HCT116 (cell line): ENCODE results near the gene EXOSC10. TPM values are rescaled to one million over a fixed set of nuclear protein-coding genes. Genes with fewer than 3 reads are reported as not detected.

Experiments used
- ATAC-seq: fragments of 200-7000 bp; cut with Tn5 transposase; 2 replicates; pipeline ENCODE4 v1.9.1; 2020; ENCODE audit warnings: mild to moderate bottlenecking, moderate library complexity
- BruUV-seq: library from RNA; stranded (reverse); fragments of 400-500 nt; replicated peaks from 2 replicates; lab custom pipeline; 2021; lab: Mats Ljungman, UMichigan
- CTCF ChIA-PET: fragments of 300-600 bp; sonication (Branson Sonifier 250); formaldehyde crosslinking; loops from one replicate; lab custom pipeline; 2021; ENCODE audit warnings: antibody characterized with exemption; lab: Charles Lee
- POLR2A ChIA-PET: fragments of 300-600, 350-600 bp; sonication (Branson Sonifier 250); formaldehyde crosslinking; loops from one replicate; lab custom pipeline; 2021; ENCODE audit warnings: antibody characterized with exemption; lab: Charles Lee
- RAD21 ChIA-PET, 2 experiments: fragments of 300-600 bp; sonication (Branson Sonifier 250); formaldehyde crosslinking; loops; one replicate each; lab custom pipeline; 2023; ENCODE audit warnings: low total read pairs in 2 of 2; ENCODE audit not compliant: uncharacterized antibody in 2 of 2, unreplicated experiment in 2 of 2, low non-redundant PET in 1 of 2; lab: Charles Lee
- DNase-seq: peaks from one replicate; pipeline ENCODE4 v3.0.0-alpha.2; 2010; ENCODE audit warnings: low read depth, low spot score
- H2AFZ ChIP-seq: fragments of 200-600 bp; shearing (Covaris generic), sonication (generic); 2 replicates; pipeline ENCODE4 v1.6.1; 2017; ENCODE audit warnings: low read depth, mixed run types, mixed read lengths, antibody characterized with exemption, low read length; ENCODE audit not compliant: poor library complexity, severe bottlenecking
- H3K27ac ChIP-seq: 2 replicates; pipeline ENCODE4 v1.5.1; 2012; ENCODE audit warnings: low read depth, low read length
- H3K27me3 ChIP-seq: fragments of 200-600 bp; sonication (generic); 2 replicates; pipeline ENCODE4 v1.6.1; 2016; ENCODE audit warnings: mixed run types, low read length, mixed read lengths; ENCODE audit not compliant: insufficient read depth
- H3K36me3 ChIP-seq, 2 experiments: fragments of 200-500 bp in 1 of 2; fragments of 200-600 bp in 1 of 2; sonication (Bioruptor generic) in 1 of 2; sonication (generic) in 1 of 2; 2 replicates each; pipeline versions ENCODE4 v1.5.1 to v1.6.1; 2014 to 2016; ENCODE audit warnings: low read length in 2 of 2, inconsistent platforms in 1 of 2, mixed read lengths in 1 of 2, mixed run types in 1 of 2; ENCODE audit not compliant: insufficient read depth in 2 of 2, control insufficient read depth in 1 of 2
- H3K4me1 ChIP-seq, 2 experiments: fragments of 200-600 bp in 1 of 2; sonication (generic) in 1 of 2; 2 replicates each; pipeline versions ENCODE4 v1.5.1 to v1.6.1; 2012 to 2017; ENCODE audit warnings: low read length in 2 of 2, inconsistent platforms in 1 of 2, mild to moderate bottlenecking in 1 of 2, mixed read lengths in 1 of 2, mixed run types in 1 of 2, moderate library complexity in 1 of 2; ENCODE audit not compliant: insufficient read depth in 2 of 2, control insufficient read depth in 1 of 2
- H3K4me2 ChIP-seq: fragments of 200-600 bp; sonication (generic); 2 replicates; pipeline ENCODE4 v1.6.1; 2017; ENCODE audit warnings: mixed run types, low read length, mixed read lengths
- H3K4me3 ChIP-seq, 2 experiments: fragments of 200-600 bp in 1 of 2; sonication (generic) in 1 of 2; replicated peaks in 1 of 2; 2 replicates each; pipeline ENCODE4 v1.5.1; 2011 to 2016; ENCODE audit warnings: low read length in 2 of 2, control low read depth in 1 of 2, low read depth in 1 of 2, mild to moderate bottlenecking in 1 of 2, mixed read lengths in 1 of 2, mixed run types in 1 of 2
- H3K79me2 ChIP-seq: fragments of 200-600 bp; sonication (generic); 2 replicates; pipeline ENCODE4 v1.6.1; 2017; ENCODE audit warnings: mild to moderate bottlenecking, mixed run types, low read length, moderate library complexity, mixed read lengths; ENCODE audit not compliant: insufficient read depth
- H3K9ac ChIP-seq: fragments of 200-600 bp; sonication (generic); 2 replicates; pipeline ENCODE4 v1.6.1; 2016; ENCODE audit warnings: low read length, mixed read lengths
- H3K9me2 ChIP-seq: fragments of 200-600 bp; sonication (generic), shearing (Covaris generic); 2 replicates; pipeline ENCODE4 v1.6.1; 2017; ENCODE audit warnings: mixed run types, mild to moderate bottlenecking, moderate library complexity; ENCODE audit not compliant: insufficient read depth
- H3K9me3 ChIP-seq, 2 experiments: fragments of 200-500 bp in 1 of 2; fragments of 200-600 bp in 1 of 2; sonication (Bioruptor generic) in 1 of 2; sonication (generic) in 1 of 2; 2 replicates each; pipeline ENCODE4 v1.6.1; 2014 to 2017; ENCODE audit warnings: low read length in 2 of 2, mixed read lengths in 2 of 2, inconsistent platforms in 1 of 2, low read depth in 1 of 2, mild to moderate bottlenecking in 1 of 2, mixed run types in 1 of 2, moderate library complexity in 1 of 2; ENCODE audit not compliant: control insufficient read depth in 1 of 2, insufficient read depth in 1 of 2
- H4K20me1 ChIP-seq: fragments of 200-600 bp; sonication (generic), shearing (Covaris generic); 2 replicates; pipeline ENCODE4 v1.6.1; 2017; ENCODE audit warnings: mixed run types, mild to moderate bottlenecking, moderate library complexity; ENCODE audit not compliant: insufficient read depth
- EZH2 ChIP-seq: fragments of 200-600 bp; sonication (generic); IDR thresholded peaks from 2 replicates; pipeline ENCODE4 v1.6.1; 2017; ENCODE audit warnings: antibody characterized with exemption, mixed run types
- FOSL1 ChIP-seq: IDR thresholded peaks from 2 replicates; pipeline ENCODE4 v1.6.1; 2012; ENCODE audit warnings: low read depth
- JUND ChIP-seq: IDR thresholded peaks from 2 replicates; pipeline ENCODE4 v1.6.1; 2012
- POLR2A ChIP-seq: IDR thresholded peaks from 2 replicates; pipeline ENCODE4 v1.7.0; 2011; ENCODE audit warnings: borderline replicate concordance; ENCODE audit not compliant: insufficient read depth, insufficient read length; ENCODE audit errors: extremely low read depth
- RAD21 ChIP-seq: IDR thresholded peaks from 2 replicates; pipeline ENCODE4 v1.6.1; 2012; ENCODE audit warnings: low read depth, mild to moderate bottlenecking
- ZBTB33 ChIP-seq: IDR thresholded peaks from 2 replicates; pipeline ENCODE4 v1.6.1; 2011; ENCODE audit warnings: mild to moderate bottlenecking, low read length, moderate library complexity; ENCODE audit not compliant: insufficient replicate concordance; ENCODE audit errors: extremely low read depth
- ZFX ChIP-seq: fragments of 450-650 bp; IDR thresholded peaks from 2 replicates; pipeline ENCODE4 v1.6.1; 2017
- intact Hi-C: fragments of 100-400 bp; cut with micrococcal nuclease; formaldehyde crosslinking; loops from 2 replicates; pipeline ENCODE4 v1.10.0; 2022
- total RNA-seq: library from RNA; stranded (reverse); gene quantifications from one replicate; pipeline ENCODE4 v1.2.1, GENCODE V29; 2021; ENCODE audit not compliant: unreplicated experiment
- TF ChIP-seq, protein P1 (sequence below), 3 experiments: fragments of 200-600 bp in 1 of 3; sonication (generic) in 1 of 3; IDR thresholded peaks in 2 of 3; conservative IDR thresholded peaks in 1 of 3; 2 replicates each; pipeline ENCODE4 v1.5.1; 2012 to 2017; ENCODE audit warnings: low read depth in 2 of 3, low read length in 2 of 3, antibody characterized with exemption in 1 of 3, borderline replicate concordance in 1 of 3, control low read depth in 1 of 3, mild to moderate bottlenecking in 1 of 3, mixed read lengths in 1 of 3, mixed run types in 1 of 3, moderate library complexity in 1 of 3; ENCODE audit not compliant: insufficient read depth in 1 of 3
- TF ChIP-seq, protein P2 (sequence below): IDR thresholded peaks from 2 replicates; pipeline ENCODE4 v1.6.1; 2012
- TF ChIP-seq, protein P3 (sequence below): IDR thresholded peaks from 2 replicates; pipeline ENCODE4 v1.6.1; 2012; ENCODE audit warnings: low read depth
- TF ChIP-seq, protein P4 (sequence below): IDR thresholded peaks from 2 replicates; pipeline ENCODE4 v1.6.1; 2012

Gene EXOSC10
- total RNA-seq, 1 experiment from 2014 or later: 80.7 TPM

DNA sequence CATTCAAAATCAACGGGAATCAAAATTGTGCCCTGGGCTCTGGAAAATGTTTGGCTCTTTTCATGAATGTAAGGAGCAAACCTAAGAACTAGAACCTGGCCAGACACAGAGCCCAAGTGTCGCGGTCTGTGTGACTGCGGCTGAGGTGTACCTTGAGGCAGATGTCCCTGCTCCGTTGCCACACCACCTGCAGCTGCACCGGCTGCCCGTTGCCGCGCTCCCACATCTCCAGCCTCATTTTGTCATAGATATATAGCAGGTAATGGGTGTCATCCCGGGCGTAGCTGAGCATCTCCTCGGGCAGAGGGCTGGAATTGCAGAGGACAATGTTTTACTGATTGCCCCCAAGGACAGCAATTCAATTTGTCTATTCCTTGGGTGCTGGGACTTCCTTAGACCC, 18.7 kb downstream of the EXOSC10 start:
- no TSS peak for BruUV-seq
- Histone ChIP-seq H3K4me2 (no peak overlapping the region), H4K20me1 (no peaks in the 10 kb centered on the region)

More for the DNA sequence above, 18.7 kb downstream of the EXOSC10 start:
- TF ChIP-seq, protein P1, sequence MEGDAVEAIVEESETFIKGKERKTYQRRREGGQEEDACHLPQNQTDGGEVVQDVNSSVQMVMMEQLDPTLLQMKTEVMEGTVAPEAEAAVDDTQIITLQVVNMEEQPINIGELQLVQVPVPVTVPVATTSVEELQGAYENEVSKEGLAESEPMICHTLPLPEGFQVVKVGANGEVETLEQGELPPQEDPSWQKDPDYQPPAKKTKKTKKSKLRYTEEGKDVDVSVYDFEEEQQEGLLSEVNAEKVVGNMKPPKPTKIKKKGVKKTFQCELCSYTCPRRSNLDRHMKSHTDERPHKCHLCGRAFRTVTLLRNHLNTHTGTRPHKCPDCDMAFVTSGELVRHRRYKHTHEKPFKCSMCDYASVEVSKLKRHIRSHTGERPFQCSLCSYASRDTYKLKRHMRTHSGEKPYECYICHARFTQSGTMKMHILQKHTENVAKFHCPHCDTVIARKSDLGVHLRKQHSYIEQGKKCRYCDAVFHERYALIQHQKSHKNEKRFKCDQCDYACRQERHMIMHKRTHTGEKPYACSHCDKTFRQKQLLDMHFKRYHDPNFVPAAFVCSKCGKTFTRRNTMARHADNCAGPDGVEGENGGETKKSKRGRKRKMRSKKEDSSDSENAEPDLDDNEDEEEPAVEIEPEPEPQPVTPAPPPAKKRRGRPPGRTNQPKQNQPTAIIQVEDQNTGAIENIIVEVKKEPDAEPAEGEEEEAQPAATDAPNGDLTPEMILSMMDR (IDR thresholded peaks at IDR 0.05 in 2 of 3, conservative IDR thresholded peaks at IDR 0.05 in 1 of 3; ENCODE audit: borderline replicate concordance in 1 of 3, insufficient read depth in 1 of 3, low read depth in 2 of 3, low read length in 2 of 3): no peak
- no peak for TF ChIP-seq RAD21
- TF ChIP-seq, protein P2, sequence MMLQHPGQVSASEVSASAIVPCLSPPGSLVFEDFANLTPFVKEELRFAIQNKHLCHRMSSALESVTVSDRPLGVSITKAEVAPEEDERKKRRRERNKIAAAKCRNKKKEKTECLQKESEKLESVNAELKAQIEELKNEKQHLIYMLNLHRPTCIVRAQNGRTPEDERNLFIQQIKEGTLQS: no peak
- TF ChIP-seq, protein P3, sequence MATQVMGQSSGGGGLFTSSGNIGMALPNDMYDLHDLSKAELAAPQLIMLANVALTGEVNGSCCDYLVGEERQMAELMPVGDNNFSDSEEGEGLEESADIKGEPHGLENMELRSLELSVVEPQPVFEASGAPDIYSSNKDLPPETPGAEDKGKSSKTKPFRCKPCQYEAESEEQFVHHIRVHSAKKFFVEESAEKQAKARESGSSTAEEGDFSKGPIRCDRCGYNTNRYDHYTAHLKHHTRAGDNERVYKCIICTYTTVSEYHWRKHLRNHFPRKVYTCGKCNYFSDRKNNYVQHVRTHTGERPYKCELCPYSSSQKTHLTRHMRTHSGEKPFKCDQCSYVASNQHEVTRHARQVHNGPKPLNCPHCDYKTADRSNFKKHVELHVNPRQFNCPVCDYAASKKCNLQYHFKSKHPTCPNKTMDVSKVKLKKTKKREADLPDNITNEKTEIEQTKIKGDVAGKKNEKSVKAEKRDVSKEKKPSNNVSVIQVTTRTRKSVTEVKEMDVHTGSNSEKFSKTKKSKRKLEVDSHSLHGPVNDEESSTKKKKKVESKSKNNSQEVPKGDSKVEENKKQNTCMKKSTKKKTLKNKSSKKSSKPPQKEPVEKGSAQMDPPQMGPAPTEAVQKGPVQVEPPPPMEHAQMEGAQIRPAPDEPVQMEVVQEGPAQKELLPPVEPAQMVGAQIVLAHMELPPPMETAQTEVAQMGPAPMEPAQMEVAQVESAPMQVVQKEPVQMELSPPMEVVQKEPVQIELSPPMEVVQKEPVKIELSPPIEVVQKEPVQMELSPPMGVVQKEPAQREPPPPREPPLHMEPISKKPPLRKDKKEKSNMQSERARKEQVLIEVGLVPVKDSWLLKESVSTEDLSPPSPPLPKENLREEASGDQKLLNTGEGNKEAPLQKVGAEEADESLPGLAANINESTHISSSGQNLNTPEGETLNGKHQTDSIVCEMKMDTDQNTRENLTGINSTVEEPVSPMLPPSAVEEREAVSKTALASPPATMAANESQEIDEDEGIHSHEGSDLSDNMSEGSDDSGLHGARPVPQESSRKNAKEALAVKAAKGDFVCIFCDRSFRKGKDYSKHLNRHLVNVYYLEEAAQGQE: no peak
- TF ChIP-seq POLR2A: no peak
- no peak for TF ChIP-seq JUND
- TF ChIP-seq ZFX: no peak
- TF ChIP-seq, protein P4, sequence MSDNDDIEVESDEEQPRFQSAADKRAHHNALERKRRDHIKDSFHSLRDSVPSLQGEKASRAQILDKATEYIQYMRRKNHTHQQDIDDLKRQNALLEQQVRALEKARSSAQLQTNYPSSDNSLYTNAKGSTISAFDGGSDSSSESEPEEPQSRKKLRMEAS: no peak
- no peak for TF ChIP-seq EZH2
- TF ChIP-seq FOSL1: no peak
- TF ChIP-seq ZBTB33: no peak
- TF ChIP-seq, all 23 proteins: peak for 0
- RAD21 ChIA-PET: no interaction called here
- H3K4me3 ChIP-seq: no peak overlapping the region
- H3K79me2 ChIP-seq: no peaks in the 10 kb centered on the region; the same call in 1 of the 2 replicates
- H3K4me1 ChIP-seq: no peaks in the 10 kb centered on the region
- DNase-seq (no peak), ATAC-seq (no peak)
- no peaks in the 10 kb centered on the region for H3K9me2 ChIP-seq
- H3K27ac ChIP-seq: no peak overlapping the region
- CTCF ChIA-PET: no interaction called here
- no peaks in the 10 kb centered on the region for H3K27me3 ChIP-seq
- H2AFZ ChIP-seq: no peak overlapping the region
- no peak overlapping the region for H3K9ac ChIP-seq
- peaks cover 44 to 46% of the 10 kb centered on the region in 2 experiments; a peak in 3 of 4 replicates for H3K36me3 ChIP-seq
- no peaks in the 10 kb centered on the region for H3K9me3 ChIP-seq
- POLR2A ChIA-PET: no interaction called here
- intact Hi-C loops: no loop called here
